ENCODE results near the gene SPEG. TPM values are rescaled to one million over a fixed set of nuclear protein-coding genes. Genes with fewer than 3 reads are reported as not detected.

Gene SPEG
- polyA plus RNA-seq, 3 donors: not detected

GRCh38 chr2:219512524-219513216, 78.0 kb downstream of the SPEG start:
- H3K36me3 Mint-ChIP-seq: peaks cover 4 to 5% of the 10 kb centered on the region in 2 donors
- no peak overlapping the region for H2AFZ ChIP-seq (ENCODE audit: insufficient read depth, low read depth, low read length, poor library complexity, severe bottlenecking)
- H3K79me2 ChIP-seq (ENCODE audit: insufficient read depth, low read length): no peaks in the 10 kb centered on the region
- intact Hi-C loops (cut with micrococcal nuclease): no loop called here
- peak overlapping the region in 1 of 2 donors; percentile 80 for H3K4me3 Mint-ChIP-seq
- peaks cover 33 to 80% of the 10 kb centered on the region in 2 donors for H3K27me3 ChIP-seq (ENCODE audit: control insufficient read depth in 2 of 2, insufficient read depth in 2 of 2, low read length in 2 of 2)
- H3K4me3 ChIP-seq (replicated peaks in 1 of 3; ENCODE audit: low read depth in 2 of 3, low read length in 3 of 3): no peak overlapping the region
- peaks cover 73 to 96% (median 79%) of the 10 kb centered on the region in 3 donors for H3K27me3 Mint-ChIP-seq (ENCODE audit: low read depth in 3 of 3)
- TF ChIP-seq, protein P1, sequence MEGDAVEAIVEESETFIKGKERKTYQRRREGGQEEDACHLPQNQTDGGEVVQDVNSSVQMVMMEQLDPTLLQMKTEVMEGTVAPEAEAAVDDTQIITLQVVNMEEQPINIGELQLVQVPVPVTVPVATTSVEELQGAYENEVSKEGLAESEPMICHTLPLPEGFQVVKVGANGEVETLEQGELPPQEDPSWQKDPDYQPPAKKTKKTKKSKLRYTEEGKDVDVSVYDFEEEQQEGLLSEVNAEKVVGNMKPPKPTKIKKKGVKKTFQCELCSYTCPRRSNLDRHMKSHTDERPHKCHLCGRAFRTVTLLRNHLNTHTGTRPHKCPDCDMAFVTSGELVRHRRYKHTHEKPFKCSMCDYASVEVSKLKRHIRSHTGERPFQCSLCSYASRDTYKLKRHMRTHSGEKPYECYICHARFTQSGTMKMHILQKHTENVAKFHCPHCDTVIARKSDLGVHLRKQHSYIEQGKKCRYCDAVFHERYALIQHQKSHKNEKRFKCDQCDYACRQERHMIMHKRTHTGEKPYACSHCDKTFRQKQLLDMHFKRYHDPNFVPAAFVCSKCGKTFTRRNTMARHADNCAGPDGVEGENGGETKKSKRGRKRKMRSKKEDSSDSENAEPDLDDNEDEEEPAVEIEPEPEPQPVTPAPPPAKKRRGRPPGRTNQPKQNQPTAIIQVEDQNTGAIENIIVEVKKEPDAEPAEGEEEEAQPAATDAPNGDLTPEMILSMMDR (IDR thresholded peaks at IDR 0.05): no peak
- no peak for DNase-seq
- H3K27ac Mint-ChIP-seq: no peak overlapping the region
- 16% methylated on average over 16 of the region's 16 CpGs for WGBS (ENCODE audit: insufficient coverage)
- H3K36me3 ChIP-seq (replicated peaks in 1 of 2; ENCODE audit: control insufficient read depth in 1 of 2, insufficient read depth in 2 of 2, low read length in 2 of 2): no peaks in the 10 kb centered on the region
- peaks cover 18% of the 10 kb centered on the region for H3K4me1 Mint-ChIP-seq
- peaks cover 6% of the 10 kb centered on the region for H4K20me1 ChIP-seq (ENCODE audit: insufficient read depth, low read length)
- peaks cover 6 to 26% of the 10 kb centered on the region in 2 donors for H3K9me3 ChIP-seq (replicated peaks in 1 of 2; ENCODE audit: control insufficient read depth in 1 of 2, insufficient read depth in 1 of 2, low read length in 2 of 2)
- H3K9me3 Mint-ChIP-seq: peaks cover 2 to 24% (median 14%) of the 10 kb centered on the region in 7 donors
- H3K27ac ChIP-seq (ENCODE audit: low read depth in 1 of 2, low read length in 2 of 2): no peak overlapping the region
- H3K9ac ChIP-seq (ENCODE audit: insufficient read depth, low read length, poor library complexity, severe bottlenecking): no peak overlapping the region
- no peaks in the 10 kb centered on the region for H3K4me1 ChIP-seq (ENCODE audit: control insufficient read depth in 1 of 2, insufficient read depth in 2 of 2, low read length in 2 of 2)
- H3K4me2 ChIP-seq (replicated peaks; ENCODE audit: extremely low read depth, low read length, poor library complexity, severe bottlenecking): no peak overlapping the region

DNA sequence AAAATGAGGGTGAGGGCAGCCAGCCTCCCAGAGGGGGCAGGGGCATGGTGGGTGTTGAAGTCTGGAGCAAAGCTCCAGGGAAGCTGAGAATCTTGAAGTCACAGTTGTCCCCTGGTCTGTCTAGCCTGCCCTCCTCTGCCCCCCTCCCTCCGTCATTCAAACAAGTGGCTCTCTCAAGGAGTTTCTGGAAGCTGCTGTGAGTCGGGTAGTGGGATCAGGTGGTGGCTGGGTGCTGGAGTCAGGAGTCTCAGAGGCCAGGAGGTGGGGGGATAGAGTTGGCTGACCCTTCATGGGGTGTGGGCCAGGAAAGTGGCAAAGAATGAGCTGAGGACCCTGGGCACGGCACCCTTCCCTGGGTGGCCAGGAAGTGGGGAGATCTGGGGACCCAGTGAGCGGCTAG, 79.1 kb downstream of the SPEG start:
- Histone ChIP-seq H2AFZ (ENCODE audit: insufficient read depth, low read depth, low read length, poor library complexity, severe bottlenecking) (no peak overlapping the region), H3K4me3 (replicated peaks in 1 of 3; ENCODE audit: low read depth in 2 of 3, low read length in 3 of 3) (no peak overlapping the region), H4K20me1 (ENCODE audit: insufficient read depth, low read length) (peaks cover 6% of the 10 kb centered on the region), H3K27ac (ENCODE audit: low read depth in 1 of 2, low read length in 2 of 2) (no peak overlapping the region), H3K9me3 (replicated peaks in 1 of 2; ENCODE audit: control insufficient read depth in 1 of 2, insufficient read depth in 1 of 2, low read length in 2 of 2) (peaks cover 6 to 26% of the 10 kb centered on the region in 2 donors), H3K79me2 (ENCODE audit: insufficient read depth, low read length) (no peaks in the 10 kb centered on the region), H3K4me1 (ENCODE audit: control insufficient read depth in 1 of 2, insufficient read depth in 2 of 2, low read length in 2 of 2) (no peaks in the 10 kb centered on the region), H3K9ac (ENCODE audit: insufficient read depth, low read length, poor library complexity, severe bottlenecking) (no peak overlapping the region), H3K4me2 (replicated peaks; ENCODE audit: extremely low read depth, low read length, poor library complexity, severe bottlenecking) (no peak overlapping the region), H3K36me3 (replicated peaks in 1 of 2; ENCODE audit: control insufficient read depth in 1 of 2, insufficient read depth in 2 of 2, low read length in 2 of 2) (no peaks in the 10 kb centered on the region), H3K27me3 (ENCODE audit: control insufficient read depth in 2 of 2, insufficient read depth in 2 of 2, low read length in 2 of 2) (peaks cover 33 to 80% of the 10 kb centered on the region in 2 donors)
- Mint-ChIP-seq H3K4me1 (peaks cover 18% of the 10 kb centered on the region), H3K4me3 (peak overlapping the region in 1 of 2 donors; percentile 80), H3K27ac (no peak overlapping the region), H3K36me3 (peaks cover 0 to 2% of the 10 kb centered on the region in 2 donors), H3K27me3 (ENCODE audit: low read depth in 3 of 3) (peaks cover 77 to 98% (median 78%) of the 10 kb centered on the region in 3 donors), H3K9me3 (peaks cover 2 to 24% (median 14%) of the 10 kb centered on the region in 7 donors)
- intact Hi-C loops (cut with micrococcal nuclease): no loop called here
- 6% methylated on average over 2 of the region's 4 CpGs for WGBS (ENCODE audit: insufficient coverage)
- no peak for DNase-seq
- TF ChIP-seq, protein P1 (IDR thresholded peaks at IDR 0.05): no peak
